HG03442 (cell line): ENCODE measurements around the gene RORB.
"Not testable (repeated sequence)": the region's sequence is repeated elsewhere in the genome, so short reads cannot be mapped to it uniquely, and the experiment has no call there.

Experiments used
- ATAC-seq: cut with Tn5 transposase; IDR thresholded peaks from one replicate; pipeline ENCODE4 v1.9.1; 2021; ENCODE audit warnings: mild to moderate bottlenecking, moderate library complexity; ENCODE audit not compliant: unreplicated experiment

The RORB gene

GRCh38 chr9:74512416-74512815, 15.3 kb downstream of the RORB start:
- ATAC-seq = no peak

- no peak for ATAC-seq
Observed at GRCh38 chr9:74513221-74513620, 16.1 kb downstream of the RORB start.

- ATAC-seq = no peak
Observed at GRCh38 chr9:74517188-74517587, 20.1 kb downstream of the RORB start.

GRCh38 chr9:74519419-74519818, 22.3 kb downstream of the RORB start:
- ATAC-seq = no peak

GRCh38 chr9:74521009-74521408, 23.9 kb downstream of the RORB start:
- no peak for ATAC-seq

GRCh38 chr9:74524289-74524688, 27.2 kb downstream of the RORB start:
- no peak for ATAC-seq

- no peak for ATAC-seq
Observed at GRCh38 chr9:74526215-74526614, 29.1 kb downstream of the RORB start.

GRCh38 chr9:74527718-74528117, 30.6 kb downstream of the RORB start:
- ATAC-seq = no peak

- ATAC-seq = no peak
Observed at GRCh38 chr9:74528207-74528606, 31.1 kb downstream of the RORB start.

GRCh38 chr9:74530458-74530857, 33.3 kb downstream of the RORB start:
- ATAC-seq = not testable (repeated sequence)

- no peak for ATAC-seq
Observed at GRCh38 chr9:74533253-74533652, 36.1 kb downstream of the RORB start.

- ATAC-seq = no peak
Observed at GRCh38 chr9:74534841-74535240, 37.7 kb downstream of the RORB start.

- no peak for ATAC-seq
Observed at GRCh38 chr9:74543145-74543544, 46.0 kb downstream of the RORB start.

GRCh38 chr9:74551266-74551665, 54.1 kb downstream of the RORB start:
- ATAC-seq = no peak

- ATAC-seq = no peak
Observed at GRCh38 chr9:74554751-74555419, 57.8 kb downstream of the RORB start.

- ATAC-seq = no peak
Observed at GRCh38 chr9:74555565-74555964, 58.4 kb downstream of the RORB start.

- peak; percentile 80 for ATAC-seq
Observed at GRCh38 chr9:74556685-74557084, 59.5 kb downstream of the RORB start.

- ATAC-seq = peak; percentile 7
Observed at GRCh38 chr9:74557571-74557970, 60.4 kb downstream of the RORB start.

- ATAC-seq = no peak
Observed at GRCh38 chr9:74562611-74563010, 65.5 kb downstream of the RORB start.

- peak; percentile 61 for ATAC-seq
Observed at GRCh38 chr9:74570879-74571512, 73.9 kb downstream of the RORB start.

- ATAC-seq = peak; percentile 80
Observed at GRCh38 chr9:74573640-74574191, 76.6 kb downstream of the RORB start.

- ATAC-seq = no peak
Observed at GRCh38 chr9:74576176-74576575, 79.0 kb downstream of the RORB start.
